ENCODE data around the gene CYB561D2.
A peak's percentile ranks its signal among the peaks of the same experiment; 100 is the strongest.

CYB561D2 gene

DNA sequence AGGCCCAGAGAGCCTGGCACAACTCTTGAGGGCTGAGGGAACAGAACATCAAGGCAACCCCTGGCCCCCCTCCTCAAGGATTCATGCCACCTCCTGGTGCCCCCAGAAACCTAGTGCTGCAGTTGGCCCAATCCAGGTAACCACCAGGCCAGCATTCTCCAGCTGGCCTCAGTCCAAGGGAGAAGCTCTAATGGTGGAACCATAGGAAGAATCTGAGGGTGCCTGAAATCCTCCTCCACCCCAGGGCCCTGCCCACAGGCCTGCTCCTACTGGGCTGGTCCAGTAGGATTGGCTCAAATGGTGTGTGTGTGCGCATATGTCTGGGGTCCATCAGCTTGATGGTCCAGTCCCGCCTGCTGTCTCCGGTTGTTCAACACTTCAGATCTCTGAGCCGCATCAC, 35.8 kb upstream of the CYB561D2 start:
- no peak for DNase-seq (ENCODE audit: low read depth)
- no peak overlapping the region for H3K4me3 ChIP-seq (ENCODE audit: control insufficient read depth, low read depth, low read length)
- TF ChIP-seq, protein P1, sequence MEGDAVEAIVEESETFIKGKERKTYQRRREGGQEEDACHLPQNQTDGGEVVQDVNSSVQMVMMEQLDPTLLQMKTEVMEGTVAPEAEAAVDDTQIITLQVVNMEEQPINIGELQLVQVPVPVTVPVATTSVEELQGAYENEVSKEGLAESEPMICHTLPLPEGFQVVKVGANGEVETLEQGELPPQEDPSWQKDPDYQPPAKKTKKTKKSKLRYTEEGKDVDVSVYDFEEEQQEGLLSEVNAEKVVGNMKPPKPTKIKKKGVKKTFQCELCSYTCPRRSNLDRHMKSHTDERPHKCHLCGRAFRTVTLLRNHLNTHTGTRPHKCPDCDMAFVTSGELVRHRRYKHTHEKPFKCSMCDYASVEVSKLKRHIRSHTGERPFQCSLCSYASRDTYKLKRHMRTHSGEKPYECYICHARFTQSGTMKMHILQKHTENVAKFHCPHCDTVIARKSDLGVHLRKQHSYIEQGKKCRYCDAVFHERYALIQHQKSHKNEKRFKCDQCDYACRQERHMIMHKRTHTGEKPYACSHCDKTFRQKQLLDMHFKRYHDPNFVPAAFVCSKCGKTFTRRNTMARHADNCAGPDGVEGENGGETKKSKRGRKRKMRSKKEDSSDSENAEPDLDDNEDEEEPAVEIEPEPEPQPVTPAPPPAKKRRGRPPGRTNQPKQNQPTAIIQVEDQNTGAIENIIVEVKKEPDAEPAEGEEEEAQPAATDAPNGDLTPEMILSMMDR (conservative IDR thresholded peaks at IDR 0.05; ENCODE audit: control insufficient read depth, insufficient read depth, low read depth, low read length): no peak

DNA sequence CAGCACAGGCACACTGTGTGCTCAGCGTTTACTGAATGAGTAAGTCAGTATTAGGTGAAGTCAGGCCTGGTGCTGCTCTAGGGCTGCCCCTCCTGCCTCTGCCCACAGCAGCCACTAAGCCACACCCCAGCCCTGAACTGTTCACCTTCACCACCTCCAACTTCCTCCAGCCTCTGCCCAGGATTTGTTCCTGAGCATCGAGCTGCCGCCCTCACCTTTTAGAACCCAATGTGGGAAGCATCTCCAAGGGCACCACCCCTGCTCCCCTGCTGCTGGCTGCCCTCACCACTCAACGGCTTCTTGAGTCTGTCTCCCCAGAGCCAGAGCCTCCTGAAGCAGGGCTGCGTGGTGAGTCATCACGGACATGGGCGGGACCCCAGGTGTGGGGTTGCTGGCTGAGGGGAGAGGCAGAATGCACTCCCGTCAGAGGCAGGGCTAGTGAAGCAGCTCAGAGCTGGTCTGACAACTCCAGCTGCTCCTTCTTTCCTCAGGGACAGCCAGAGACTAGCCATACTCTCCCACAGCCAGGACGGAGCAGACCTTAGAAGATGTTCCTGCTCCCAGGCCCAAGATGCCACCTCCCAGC, 33.9 kb upstream of the CYB561D2 start:
- no peak overlapping the region for H3K4me3 ChIP-seq (ENCODE audit: control insufficient read depth, low read depth, low read length)
- TF ChIP-seq, protein P1 (conservative IDR thresholded peaks at IDR 0.05; ENCODE audit: control insufficient read depth, insufficient read depth, low read depth, low read length): no peak
- DNase-seq (ENCODE audit: low read depth): peak; percentile 53

DNA sequence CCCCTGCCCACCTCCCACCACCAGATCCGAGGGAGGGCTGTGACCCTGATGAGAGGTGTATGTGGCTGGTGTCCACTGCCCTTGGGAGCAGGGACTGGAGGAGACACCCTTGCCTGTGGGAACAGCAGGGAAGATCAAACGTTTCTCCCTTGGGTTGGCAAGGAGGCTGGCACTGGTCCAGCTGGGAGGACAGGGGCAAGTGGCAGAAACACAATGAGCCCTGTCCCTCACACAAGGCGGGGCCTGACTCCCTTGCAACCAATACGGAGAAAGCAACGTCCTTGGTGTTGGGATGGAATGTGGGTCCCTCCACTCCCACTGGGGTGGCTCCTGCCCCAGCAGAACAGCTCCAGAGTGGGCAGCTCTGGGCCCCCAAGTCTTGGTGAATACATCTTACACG, 33.4 kb upstream of the CYB561D2 start:
- TF ChIP-seq, protein P1 (conservative IDR thresholded peaks at IDR 0.05; ENCODE audit: control insufficient read depth, insufficient read depth, low read depth, low read length): no peak
- H3K4me3 ChIP-seq (ENCODE audit: control insufficient read depth, low read depth, low read length): no peak overlapping the region
- no peak for DNase-seq (ENCODE audit: low read depth)

GRCh38 chr3:50318163-50318562, 32.5 kb upstream of the CYB561D2 start:
- TF ChIP-seq, protein P1 (conservative IDR thresholded peaks at IDR 0.05; ENCODE audit: control insufficient read depth, insufficient read depth, low read depth, low read length): no peak
- no peak overlapping the region for H3K4me3 ChIP-seq (ENCODE audit: control insufficient read depth, low read depth, low read length)
- no peak for DNase-seq (ENCODE audit: low read depth)

DNA sequence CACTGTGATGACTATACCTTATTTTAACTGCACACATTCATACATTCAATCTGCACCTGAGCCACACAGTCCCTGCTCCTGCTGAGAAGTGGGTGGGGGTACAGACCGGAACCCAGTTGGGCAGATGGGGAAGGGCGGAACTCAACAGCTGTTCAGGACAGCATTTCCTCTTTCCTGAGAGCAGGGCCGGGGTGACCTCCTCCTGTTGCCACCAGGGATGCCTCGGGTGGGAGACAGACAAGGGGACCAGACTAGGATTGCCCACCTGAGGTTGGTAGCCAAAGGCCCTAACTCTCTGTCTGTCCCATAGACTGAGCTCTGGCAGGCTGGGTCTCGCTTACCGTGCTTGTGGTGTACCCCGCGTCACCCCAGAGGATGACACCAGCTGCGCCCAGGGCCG, 32.0 kb upstream of the CYB561D2 start:
- no peak overlapping the region for H3K4me3 ChIP-seq (ENCODE audit: control insufficient read depth, low read depth, low read length)
- DNase-seq (ENCODE audit: low read depth): no peak
- TF ChIP-seq, protein P1 (conservative IDR thresholded peaks at IDR 0.05; ENCODE audit: control insufficient read depth, insufficient read depth, low read depth, low read length): no peak

- TF ChIP-seq, protein P1 (conservative IDR thresholded peaks at IDR 0.05; ENCODE audit: control insufficient read depth, insufficient read depth, low read depth, low read length): no peak
- DNase-seq (ENCODE audit: low read depth): no peak
- no peak overlapping the region for H3K4me3 ChIP-seq (ENCODE audit: control insufficient read depth, low read depth, low read length)
Measured at GRCh38 chr3:50319181-50319893, 31.3 kb upstream of the CYB561D2 start.

Data from fibroblast of mammary gland (primary cell).